ENCODE results near the gene ENPP7. TPM values are rescaled to one million over a fixed set of nuclear protein-coding genes. Genes with fewer than 3 reads are reported as not detected.

Gene ENPP7
- total RNA-seq, 1 experiment from 2014 or later, result not detected

DNA sequence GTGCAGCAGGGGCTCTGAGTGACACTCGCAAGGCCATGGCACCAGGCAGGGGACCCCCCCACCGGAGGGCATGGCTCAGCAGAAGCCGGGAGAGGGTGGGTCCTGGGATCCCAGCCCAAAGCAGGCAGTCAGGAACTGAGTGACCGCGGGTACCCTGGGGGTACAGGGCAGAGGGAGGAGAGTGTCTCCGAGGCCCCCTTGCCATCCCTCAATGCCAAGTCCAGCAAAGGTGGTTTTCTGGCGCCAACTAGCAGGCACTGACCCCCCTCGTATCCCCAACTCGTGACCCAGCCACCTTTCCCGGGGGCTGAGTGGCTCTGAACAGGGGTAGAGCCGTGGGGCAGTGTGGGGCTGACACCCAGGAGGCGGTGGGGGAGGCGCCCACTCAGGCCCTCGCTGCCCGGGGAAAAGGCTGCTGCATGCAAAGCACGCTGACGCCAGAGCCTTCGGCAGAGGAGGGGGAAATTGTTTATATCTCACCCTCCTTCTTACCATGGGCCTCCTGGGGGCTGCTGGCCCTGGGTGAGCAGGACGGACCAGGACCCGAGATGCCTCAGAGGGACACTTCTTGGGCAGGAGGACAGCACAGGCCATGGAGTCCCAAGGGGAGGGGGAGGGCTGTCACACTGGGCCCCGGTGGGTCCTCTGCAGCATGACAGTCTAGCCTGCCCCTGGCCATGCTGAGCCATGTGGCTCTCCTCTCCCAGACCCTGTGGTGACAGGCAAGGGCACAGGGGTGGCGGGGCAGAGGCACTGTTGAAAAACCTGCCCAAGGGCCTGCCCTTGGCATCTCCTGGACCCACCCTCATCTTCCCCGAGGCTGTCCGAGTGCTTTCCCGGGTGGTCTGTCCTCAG lies 14.6 kb upstream of the ENPP7 start:
- H3K4me1 ChIP-seq (ENCODE audit: insufficient read depth, low read length, poor library complexity, severe bottlenecking), result peaks cover 7% of the 10 kb centered on the region
- H3K27ac ChIP-seq (ENCODE audit: low read depth, low read length, poor library complexity, severe bottlenecking), result no peak overlapping the region
- POLR2A ChIA-PET (ENCODE audit: low non-redundant PET), result no interaction called here
- CTCF ChIA-PET, result no interaction called here
- H3K4me3 ChIP-seq (ENCODE audit: low read depth, low read length, poor library complexity, severe bottlenecking), result no peak overlapping the region
- intact Hi-C loops (cut with micrococcal nuclease; ENCODE audit: unreplicated experiment), result no loop called here
- TF ChIP-seq EZH2 (IDR thresholded peaks at IDR 0.05; ENCODE audit: borderline replicate concordance, low read depth, low read length, poor library complexity, severe bottlenecking), result no peak
- TF ChIP-seq, protein P1, sequence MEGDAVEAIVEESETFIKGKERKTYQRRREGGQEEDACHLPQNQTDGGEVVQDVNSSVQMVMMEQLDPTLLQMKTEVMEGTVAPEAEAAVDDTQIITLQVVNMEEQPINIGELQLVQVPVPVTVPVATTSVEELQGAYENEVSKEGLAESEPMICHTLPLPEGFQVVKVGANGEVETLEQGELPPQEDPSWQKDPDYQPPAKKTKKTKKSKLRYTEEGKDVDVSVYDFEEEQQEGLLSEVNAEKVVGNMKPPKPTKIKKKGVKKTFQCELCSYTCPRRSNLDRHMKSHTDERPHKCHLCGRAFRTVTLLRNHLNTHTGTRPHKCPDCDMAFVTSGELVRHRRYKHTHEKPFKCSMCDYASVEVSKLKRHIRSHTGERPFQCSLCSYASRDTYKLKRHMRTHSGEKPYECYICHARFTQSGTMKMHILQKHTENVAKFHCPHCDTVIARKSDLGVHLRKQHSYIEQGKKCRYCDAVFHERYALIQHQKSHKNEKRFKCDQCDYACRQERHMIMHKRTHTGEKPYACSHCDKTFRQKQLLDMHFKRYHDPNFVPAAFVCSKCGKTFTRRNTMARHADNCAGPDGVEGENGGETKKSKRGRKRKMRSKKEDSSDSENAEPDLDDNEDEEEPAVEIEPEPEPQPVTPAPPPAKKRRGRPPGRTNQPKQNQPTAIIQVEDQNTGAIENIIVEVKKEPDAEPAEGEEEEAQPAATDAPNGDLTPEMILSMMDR (conservative IDR thresholded peaks at IDR 0.05; ENCODE audit: low read depth, low read length), result no peak
- H3K36me3 ChIP-seq (ENCODE audit: insufficient read depth, low read length, poor library complexity, severe bottlenecking), result no peaks in the 10 kb centered on the region
- BruUV-seq (replicated peaks), result no TSS peak
- no peaks in the 10 kb centered on the region for H3K9me3 ChIP-seq (ENCODE audit: low read depth, low read length, poor library complexity, severe bottlenecking)
- H3K27me3 ChIP-seq (replicated peaks; ENCODE audit: insufficient read depth, low read depth, low read length, poor library complexity), result no peaks in the 10 kb centered on the region
- no peak for DNase-seq (ENCODE audit: low spot score)

DNA sequence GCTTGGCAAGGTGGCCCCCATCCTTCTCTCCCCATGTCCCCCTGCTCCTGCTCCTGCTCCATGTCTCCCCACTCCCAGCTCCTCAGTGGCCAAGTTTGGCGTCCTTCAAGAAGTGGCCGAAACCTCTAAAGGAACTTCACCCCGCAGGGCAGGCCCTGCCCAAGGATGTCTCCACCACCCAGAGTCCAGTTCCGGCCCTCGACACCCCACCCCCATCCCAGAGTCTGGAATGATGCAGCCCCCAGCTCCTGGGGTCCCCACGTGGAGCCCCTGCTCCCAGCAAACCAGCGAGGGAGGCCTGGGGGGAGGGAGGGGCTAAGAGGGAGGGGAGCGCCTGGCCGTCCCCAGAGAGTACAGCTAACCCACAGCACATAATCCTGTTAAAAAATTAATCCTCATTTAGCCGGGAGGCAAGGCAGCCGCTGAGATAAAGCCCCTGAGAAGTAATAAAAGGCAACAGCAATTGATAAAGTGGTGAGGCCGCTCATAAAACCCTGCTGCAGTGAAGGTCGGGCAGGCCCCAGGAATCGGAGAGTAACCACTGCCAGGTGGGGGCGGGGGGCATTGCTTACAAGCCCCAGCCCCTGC lies 9.9 kb upstream of the ENPP7 start:
- peaks cover 19% of the 10 kb centered on the region for H3K4me1 ChIP-seq (ENCODE audit: insufficient read depth, low read length, poor library complexity, severe bottlenecking)
- no TSS peak for BruUV-seq (replicated peaks)
- no peaks in the 10 kb centered on the region for H3K27me3 ChIP-seq (replicated peaks; ENCODE audit: insufficient read depth, low read depth, low read length, poor library complexity)
- TF ChIP-seq, protein P1 (conservative IDR thresholded peaks at IDR 0.05; ENCODE audit: low read depth, low read length), result no peak
- TF ChIP-seq EZH2 (IDR thresholded peaks at IDR 0.05; ENCODE audit: borderline replicate concordance, low read depth, low read length, poor library complexity, severe bottlenecking), result no peak
- no peak overlapping the region for H3K4me3 ChIP-seq (ENCODE audit: low read depth, low read length, poor library complexity, severe bottlenecking)
- POLR2A ChIA-PET (ENCODE audit: low non-redundant PET), result no interaction called here
- no peaks in the 10 kb centered on the region for H3K36me3 ChIP-seq (ENCODE audit: insufficient read depth, low read length, poor library complexity, severe bottlenecking)
- H3K27ac ChIP-seq (ENCODE audit: low read depth, low read length, poor library complexity, severe bottlenecking), result no peak overlapping the region
- H3K9me3 ChIP-seq (ENCODE audit: low read depth, low read length, poor library complexity, severe bottlenecking), result no peaks in the 10 kb centered on the region
- CTCF ChIA-PET, result no interaction called here
- DNase-seq (ENCODE audit: low spot score), result peak; percentile 73
- intact Hi-C loops (cut with micrococcal nuclease; ENCODE audit: unreplicated experiment), result no loop called here

- H3K36me3 ChIP-seq (ENCODE audit: insufficient read depth, low read length, poor library complexity, severe bottlenecking), result no peaks in the 10 kb centered on the region
- no peaks in the 10 kb centered on the region for H3K9me3 ChIP-seq (ENCODE audit: low read depth, low read length, poor library complexity, severe bottlenecking)
- CTCF ChIA-PET, result no interaction called here
- intact Hi-C loops (cut with micrococcal nuclease; ENCODE audit: unreplicated experiment), result no loop called here
- no peaks in the 10 kb centered on the region for H3K27me3 ChIP-seq (replicated peaks; ENCODE audit: insufficient read depth, low read depth, low read length, poor library complexity)
- H3K27ac ChIP-seq (ENCODE audit: low read depth, low read length, poor library complexity, severe bottlenecking), result no peak overlapping the region
- TF ChIP-seq, protein P1 (conservative IDR thresholded peaks at IDR 0.05; ENCODE audit: low read depth, low read length), result peak; percentile 44
- no peak for TF ChIP-seq EZH2 (IDR thresholded peaks at IDR 0.05; ENCODE audit: borderline replicate concordance, low read depth, low read length, poor library complexity, severe bottlenecking)
- BruUV-seq (replicated peaks), result no TSS peak
- POLR2A ChIA-PET (ENCODE audit: low non-redundant PET), result no interaction called here
- no peak overlapping the region for H3K4me3 ChIP-seq (ENCODE audit: low read depth, low read length, poor library complexity, severe bottlenecking)
- H3K4me1 ChIP-seq (ENCODE audit: insufficient read depth, low read length, poor library complexity, severe bottlenecking), result peaks cover 19% of the 10 kb centered on the region
- DNase-seq (ENCODE audit: low spot score), result peak; percentile 36
Measured at GRCh38 chr17:79721993-79722671, 8.6 kb upstream of the ENPP7 start.
